IPS DF 4.7 (cell line): ENCODE measurements around the gene LYST.

ENCODE experiments used
- DNase-seq: peaks from one replicate; pipeline ENCODE4 v3.0.0-alpha.2; 2013; ENCODE audit warnings: low spot score; ENCODE audit errors: extremely low read depth

LYST gene

DNA sequence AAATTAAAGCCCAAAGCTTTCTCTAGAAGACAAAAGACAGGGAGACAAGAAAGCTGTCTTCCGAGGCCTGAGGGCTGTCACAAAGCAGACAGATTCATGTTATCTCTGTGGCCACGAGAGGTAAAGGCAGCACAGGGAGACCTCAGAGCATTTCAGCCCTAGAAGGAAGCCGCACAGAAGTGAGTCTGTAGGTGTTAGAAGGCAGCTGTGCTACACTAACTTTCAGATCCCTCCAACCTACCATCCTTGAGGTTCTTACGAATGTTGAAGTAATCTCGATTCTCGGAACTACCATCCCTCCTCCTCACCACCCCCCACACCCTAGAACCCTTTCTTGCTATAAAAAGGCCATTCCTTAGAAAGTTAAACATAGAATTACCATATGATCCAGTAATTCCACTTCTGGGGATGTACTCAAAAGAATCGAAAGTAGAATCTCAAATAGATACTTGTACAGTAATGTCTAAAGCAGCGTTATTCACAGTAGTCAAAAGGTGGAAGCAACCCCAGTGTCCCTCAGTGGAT, 21.5 kb upstream of the LYST start:
- DNase-seq: no peak

DNA sequence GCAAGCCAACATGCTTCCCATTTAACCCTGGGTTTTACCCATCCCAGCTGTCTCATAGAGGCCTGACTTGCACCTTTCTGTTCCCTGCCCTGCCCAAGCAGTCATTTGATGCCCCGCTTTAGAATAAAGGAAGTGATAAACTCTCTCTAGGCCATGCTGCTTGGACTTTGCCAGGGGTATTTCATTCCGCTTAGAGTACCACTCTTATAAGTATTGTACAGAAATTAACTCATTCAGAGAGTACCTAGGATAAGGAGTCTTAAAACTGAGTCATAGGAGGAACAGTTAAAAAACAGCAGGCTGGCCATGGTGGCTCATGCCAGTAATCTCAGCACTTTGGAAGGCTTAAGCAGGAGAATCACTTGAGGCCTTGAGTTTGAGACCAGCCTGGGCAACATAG, 21.0 kb upstream of the LYST start:
- no peak for DNase-seq

DNA sequence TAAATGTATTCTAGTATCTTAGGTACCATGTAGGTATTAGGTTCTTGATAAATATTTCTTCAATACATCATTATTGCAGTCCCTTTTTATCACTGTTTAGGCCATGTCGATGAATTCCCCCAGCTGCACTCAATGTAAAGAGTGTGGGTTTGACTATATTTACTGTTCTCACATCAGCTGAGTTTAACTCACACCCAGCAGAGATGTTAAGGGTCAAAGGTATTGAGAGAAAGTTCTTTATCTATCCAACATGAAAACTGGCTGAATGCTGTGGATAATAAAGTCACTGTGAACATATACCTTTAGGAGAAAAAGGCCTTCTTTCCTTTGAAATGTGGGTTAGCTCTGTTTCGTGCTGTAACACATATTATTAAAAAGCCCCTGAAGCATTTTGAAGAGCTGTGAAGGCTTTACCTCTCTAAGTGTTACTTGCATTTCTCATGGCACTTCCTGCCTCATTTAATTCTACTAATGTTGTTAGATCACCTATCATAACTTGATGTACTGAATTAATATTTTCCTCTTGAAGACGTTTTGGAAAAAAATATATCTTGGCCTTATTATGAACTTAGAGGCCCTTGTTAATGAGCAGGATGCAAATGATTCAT, 19.1 kb upstream of the LYST start:
- DNase-seq: no peak

DNA sequence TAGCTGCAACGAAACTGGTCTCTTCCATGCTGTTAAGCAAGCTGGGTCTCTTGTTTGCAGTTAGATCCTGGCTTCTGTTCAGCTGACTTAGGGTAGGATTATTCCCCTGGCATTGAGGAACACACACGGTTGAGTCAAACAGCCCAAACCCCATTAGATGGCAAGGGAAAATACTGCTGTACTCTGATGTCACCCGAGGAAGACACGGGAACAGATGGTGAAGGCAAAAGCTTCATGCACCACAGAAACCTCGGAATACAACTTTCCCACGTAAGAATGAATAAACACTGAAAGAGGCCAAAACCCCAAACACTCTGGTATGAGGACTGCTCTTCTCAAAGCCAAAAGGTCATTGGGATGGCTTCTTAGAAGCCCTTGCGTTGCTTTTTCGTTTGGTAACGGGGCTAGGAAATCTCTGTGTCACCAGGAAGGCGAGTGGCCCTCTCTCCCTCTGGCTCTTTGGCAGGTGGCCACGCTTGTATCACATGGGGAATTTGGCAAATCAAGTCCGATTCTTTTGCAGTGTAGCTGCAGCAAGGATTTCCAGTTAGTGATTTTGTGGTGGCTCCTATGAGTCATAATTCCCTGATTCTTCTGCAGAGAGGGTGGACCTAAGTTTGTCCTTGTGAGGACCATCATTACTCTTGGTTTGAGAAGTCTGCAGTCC, 16.7 kb upstream of the LYST start:
- no peak for DNase-seq

DNA sequence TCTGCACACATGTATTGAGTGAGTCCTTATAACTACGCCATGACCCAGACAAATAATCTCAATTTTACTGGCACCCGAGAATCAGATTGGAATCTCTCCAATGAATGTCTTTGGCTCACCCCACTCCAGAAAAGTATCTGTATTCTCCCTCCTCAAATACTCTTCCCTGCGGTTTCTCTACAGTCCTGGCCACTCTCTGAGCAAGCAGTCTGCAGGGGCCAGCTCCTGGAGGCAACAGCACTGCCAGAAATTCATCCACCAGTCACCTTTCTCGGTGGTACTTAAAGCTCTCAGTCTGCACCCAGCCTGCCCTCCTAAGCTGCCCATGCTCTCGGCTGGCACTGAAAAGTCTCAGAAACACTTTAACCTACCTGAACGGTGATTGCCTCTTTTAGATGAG, 16.1 kb upstream of the LYST start:
- no peak for DNase-seq

DNA sequence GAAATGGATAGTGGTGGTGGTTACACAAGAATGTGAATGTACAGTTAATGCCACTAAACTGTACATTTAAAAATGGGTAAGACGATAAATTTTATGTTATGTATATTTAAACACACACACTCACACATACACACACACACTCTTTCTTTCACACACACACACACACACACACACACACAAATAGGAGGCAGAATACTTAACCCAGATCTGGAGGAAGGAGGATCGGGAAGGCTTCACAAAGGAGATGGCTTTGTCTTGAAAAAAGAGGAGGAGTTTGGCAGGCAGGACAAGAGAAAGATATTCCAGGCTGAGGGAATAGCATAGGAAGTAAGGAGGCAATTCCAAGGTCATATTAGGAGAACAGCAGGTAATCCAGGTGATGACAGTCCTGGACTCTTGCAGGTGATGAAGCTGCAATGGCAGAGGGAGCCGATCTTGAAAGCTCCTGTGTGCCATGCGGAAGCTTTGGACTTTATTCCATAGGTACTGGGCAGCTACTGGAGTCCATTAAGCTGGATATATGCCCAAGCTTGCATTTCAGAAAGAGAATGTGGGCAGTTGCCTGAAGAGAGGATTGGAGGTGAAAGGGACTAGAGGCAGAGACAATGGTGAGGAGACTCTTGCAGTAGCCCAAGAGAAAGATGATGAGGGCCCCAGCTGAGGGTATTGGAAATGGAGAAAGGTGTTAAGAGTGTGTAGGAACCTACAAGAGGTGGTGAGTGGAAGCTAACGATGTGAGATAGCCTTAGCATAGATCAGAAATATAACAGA, 15.4 kb upstream of the LYST start:
- no peak for DNase-seq

DNA sequence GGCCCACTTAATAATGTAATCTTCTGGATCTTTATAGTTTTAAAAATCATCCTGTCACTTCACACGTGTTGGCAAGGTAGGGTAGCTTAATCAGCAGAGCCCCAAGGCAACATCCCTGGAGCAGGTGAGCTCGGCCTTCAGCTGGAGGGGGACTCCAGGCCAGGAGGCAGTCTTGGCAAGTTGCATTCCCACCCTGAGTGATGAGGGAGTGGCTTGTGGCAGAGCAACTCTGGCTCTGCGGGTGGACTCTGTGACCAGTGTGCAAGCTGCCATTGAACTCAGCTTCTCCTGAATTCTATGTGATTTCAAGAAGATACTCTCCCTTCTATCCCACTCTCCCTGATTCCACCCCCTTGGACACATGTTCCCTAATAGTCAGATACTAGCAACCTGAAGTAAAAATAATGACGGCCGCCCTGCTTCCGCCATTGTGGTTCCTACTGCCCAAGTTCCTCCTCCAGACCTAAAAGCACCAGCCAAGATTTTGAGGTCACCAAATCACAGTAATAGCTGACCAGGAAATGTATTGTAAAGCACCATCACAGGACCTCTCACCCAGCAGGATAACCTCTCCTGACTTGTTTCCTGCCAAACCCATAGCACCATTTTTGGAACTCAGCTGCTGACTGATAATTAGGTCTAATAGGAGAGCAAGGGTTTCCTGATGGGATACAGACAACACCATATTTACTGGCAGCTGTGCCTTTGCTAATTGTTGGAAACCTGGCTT, 11.5 kb upstream of the LYST start:
- no peak for DNase-seq

DNA sequence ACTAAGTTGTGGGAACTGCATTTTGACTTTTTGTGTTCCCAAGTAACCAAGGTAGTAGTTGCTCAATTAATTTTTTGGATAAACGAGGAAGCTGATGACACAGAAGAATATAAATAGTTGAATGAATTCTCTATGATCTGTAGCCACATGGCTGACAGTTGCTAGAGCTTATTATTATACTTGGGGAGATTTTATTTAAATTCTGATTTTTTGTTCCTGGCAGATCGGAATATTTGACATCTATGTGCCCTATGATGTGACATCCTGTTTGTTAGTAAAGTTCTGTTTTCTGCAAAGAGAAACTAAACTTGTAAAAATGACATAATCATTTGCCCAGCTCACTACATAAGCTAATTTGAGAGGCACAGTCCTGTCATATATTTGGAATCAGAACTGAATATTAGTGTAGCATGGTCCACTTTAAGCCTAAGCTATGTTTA, 9.7 kb upstream of the LYST start:
- DNase-seq: no peak

DNA sequence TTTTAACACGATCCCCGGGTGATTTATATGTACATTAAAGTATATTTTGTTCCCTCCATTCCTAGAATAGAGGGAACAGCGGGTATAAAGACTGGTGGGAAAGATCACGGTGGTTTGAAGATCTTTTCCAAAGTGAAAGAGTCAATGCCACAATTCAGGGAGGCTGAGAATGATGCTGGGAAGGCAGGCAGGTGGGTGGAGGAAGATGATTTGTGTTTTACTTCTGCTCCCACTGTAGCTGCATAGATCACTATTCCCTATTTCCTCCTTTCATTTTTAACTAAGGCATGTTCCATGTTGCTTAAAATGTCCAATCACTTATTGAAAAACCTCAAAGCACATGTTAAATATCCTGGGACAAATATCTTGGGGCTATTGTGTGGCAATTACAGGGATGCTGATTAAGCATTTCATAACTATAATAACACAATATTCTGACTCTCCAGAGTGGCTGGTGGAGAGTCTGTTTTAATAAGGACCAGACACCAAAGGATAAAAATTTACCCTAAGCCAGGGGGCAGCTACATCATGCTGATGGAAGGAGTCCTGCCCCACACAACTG, 8.4 kb upstream of the LYST start:
- no peak for DNase-seq

DNA sequence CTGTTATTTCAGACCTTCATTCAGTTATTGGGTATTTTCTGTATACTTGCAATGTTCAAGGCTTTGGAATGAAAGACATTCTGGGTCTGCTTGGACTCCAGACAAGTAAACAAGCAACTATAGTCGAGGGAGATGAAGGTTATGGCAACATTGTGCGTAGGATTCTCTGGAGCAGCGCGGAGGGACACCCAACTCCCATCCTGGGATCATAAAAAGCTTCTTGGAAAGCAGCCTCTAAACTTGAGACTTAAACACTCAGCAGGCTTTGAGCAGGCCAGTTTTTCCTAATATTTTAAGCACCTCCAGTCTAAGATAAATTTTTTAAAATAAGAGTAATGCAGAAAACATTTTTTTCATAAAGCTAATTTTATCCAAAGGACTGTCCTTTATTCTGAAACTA, 7.6 kb upstream of the LYST start:
- no peak for DNase-seq

DNA sequence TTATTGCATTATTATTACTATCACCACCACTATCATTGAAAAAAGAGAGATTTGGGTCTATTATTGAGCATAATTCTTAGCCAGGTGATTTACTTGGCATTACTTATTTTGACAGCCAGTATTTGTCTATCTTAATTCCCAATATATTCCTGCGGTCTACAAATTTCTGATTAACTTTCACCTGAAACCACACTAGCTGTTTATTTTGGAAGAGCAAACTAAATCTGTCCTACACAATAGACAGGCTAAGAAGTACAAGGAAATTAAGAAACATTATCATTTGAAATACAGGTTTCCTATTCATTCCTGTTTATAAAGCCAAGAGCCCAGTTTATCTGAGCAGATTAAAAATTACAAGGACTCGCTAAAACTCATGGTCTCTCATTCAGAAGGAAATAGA, 6.9 kb upstream of the LYST start:
- no peak for DNase-seq

DNA sequence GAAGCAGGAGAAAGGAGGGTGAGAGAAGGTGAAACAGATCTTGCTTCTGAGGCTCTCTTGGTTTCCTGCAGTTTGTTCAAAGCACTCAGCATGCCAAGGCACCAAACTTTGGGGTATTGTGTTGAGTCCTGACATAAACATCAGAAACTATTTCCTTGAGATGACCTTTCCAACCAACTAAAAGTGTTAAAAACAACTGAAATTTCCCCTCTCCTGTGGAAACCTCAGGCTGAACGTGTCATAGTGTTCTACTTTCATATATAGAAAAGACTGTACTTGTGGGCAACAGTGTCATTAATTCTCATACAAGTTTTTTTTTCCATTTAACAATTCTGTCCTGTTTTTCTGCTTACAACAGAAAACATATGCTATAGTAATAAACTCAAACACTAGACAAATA, 6.3 kb upstream of the LYST start:
- DNase-seq: no peak

DNA sequence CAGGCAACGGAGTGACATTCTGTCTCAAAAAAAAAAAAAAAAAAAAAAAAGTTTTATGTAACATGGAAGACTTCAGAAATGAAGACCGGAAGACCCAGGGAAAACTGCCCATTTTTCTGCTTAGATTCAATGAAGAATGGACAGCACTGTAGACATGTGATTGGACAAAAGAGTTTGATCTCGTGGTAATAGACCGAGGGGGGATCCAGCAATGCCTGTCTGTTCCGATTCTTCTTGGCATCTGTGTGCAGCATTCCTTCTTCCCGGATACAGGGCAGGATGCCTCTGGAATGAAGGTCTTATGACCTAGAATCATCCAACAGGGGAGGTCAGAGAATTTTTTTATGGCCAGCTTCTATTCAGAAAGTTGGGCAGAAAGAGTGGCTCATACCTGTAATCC, 5.6 kb upstream of the LYST start:
- no peak for DNase-seq

DNA sequence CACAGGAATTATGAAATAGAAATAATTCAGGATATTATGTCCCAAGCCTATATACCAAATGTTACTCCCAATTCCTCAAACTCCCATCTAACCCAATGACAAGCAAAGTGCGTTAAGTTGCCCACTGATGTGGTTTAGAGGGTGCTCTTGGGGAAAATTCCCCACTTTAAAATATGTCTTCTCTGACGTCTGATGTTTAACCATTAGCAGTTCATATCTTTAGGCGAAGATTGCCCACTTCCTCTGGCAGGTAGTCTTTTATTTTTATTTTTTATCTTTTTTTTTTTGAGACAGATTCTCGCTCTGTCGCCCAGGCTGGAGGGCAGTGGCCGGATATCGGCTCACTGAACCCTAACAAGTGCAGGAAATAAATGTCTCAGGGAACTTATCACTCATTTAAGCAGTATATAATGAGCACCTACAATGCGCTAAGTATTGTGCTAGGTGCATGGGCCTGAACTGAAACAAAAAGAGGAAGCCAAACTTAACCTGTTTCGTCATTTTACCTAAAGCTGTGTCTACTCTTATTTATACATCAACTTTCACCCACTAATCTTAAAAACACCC, 1.3 kb upstream of the LYST start:
- DNase-seq: no peak

DNA sequence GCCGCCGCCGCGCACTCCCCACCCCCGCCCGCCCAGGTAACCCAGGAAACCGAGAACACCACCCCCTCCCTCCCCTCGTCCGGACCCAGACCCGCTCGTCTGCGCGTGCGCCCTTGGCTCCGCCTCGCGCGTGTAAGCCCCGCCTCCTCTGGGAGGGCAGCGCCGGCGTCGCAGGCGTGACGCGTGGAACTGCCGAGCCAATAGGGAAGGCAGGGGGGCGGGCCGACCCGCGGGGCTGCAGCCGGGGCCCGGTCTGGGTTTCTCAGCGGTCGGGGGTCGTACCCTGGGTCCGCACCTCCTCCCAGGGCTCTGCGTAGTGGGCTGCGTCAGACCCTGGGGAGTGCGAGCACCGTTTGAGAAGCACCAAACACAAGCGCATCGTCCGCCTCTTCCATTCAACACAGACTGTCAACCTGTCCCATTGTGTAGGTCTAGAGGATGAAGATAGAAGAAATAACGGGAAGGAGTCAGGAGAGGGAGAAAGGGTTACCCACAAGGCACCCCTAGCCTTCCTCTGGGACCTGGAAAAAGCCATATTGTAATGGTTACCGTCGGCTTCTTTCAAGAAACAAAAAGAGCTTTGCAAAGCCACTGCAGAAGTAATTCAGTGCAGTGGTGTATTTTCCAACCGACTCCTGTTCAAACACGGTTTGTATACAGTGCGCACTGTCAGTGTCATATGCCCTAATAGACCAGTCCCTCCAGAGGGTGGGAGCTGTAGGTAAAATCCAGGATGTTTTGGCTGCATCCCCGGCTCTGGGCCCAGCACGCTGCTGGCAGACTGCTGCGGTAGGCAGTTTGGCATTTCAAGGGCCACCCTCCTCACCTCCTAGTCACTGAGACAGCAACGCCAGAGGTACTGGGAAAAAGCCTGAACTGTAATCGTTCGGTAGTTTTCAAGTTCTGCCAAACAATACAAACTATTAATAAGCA, 473 bp upstream of the LYST start:
- DNase-seq: peak; percentile 69

DNA sequence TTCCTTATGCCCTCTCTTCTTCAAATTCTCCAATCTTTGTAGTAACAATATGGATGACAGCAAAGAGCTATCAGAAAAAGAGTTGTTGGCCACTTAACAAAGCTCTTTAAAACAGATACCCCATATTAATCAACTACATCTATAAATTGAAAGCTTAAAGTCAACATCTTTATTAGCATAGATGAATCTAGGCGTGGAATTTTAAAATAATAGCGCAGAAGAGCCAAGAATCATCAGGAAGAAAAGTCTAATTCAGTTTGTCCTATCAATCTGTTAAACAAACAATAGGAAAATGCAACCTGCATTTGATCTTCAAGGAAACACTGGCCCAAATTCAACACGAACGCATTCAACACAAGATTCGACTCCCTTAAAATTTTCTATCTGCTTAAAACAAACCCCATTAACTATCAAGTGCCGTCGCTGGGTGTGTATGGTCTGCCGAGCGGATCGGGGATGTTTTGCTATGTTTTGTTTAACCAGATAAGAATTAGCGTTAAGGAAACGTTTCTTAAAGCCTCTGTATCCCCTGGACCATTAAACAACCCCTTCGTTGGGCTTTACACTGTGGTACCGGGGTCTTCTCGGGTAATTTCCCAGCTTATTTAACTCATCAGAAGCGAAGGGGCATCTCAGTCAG, 1.0 kb downstream of the LYST start:
- DNase-seq: no peak

DNA sequence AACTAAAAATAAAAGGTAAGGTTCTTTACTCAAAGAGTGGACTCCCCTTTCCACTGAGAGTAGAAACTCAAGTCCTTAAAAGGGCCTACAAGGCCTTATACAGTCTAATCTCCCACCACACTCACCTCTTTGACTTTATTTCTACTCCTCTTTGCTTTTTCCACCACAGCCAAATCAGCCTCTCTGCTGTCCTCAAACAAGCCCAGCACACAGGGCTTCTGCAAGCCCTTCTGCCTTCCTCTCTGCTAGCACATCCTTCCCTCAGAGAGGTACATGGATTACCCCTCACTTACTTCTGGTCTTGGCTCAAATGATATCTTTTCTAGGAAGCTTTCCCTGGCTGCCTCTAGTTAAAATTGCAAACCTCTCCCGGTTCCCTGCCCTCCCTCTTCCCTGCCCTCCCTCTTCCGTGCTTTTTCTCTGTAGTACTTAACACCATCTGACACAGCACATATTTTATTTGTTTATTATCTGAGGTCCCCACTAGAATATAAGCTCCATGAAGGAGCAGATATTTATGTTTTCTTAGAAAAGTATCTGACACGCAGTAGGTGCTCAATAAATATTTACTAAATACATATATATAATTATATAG, 1.7 kb downstream of the LYST start:
- DNase-seq: no peak

DNA sequence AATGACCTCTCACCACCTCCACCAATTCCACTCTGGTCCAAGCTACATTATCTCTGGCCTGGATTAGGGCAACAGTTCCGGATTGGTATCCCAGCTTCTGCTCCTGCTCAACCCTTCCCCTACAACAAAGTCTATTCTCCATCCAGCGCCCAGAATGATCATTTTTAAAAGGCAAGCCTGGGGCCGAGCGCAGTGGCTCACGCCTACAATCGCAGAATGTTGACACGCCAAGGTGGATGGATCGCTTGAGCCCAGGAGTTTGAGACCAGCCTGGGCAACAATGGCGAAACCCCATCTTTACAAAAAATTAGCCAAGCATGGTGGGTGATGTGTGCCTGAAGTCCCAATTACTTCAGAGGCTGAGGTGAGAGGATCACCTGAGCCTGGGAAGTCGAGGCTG, 2.2 kb downstream of the LYST start:
- no peak for DNase-seq

DNA sequence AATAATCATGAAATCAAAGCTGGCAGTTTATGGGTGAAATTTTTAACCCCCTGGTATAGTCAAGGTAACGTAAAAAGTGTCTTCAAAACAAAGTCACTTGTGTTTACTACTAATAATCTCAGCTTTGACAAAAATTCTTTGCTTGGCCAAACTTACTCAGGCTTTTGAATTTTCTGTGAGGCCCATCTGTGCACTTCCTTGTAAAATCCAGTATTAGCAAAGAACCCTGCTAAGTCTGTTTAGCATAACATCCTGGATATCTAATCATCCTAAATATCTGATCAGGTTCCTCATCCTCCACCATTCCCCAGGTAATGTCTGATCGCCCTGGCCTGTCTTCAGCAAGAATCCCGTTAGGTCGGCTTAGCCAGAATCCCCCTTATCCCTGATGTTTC, 3.0 kb downstream of the LYST start:
- no peak for DNase-seq
